Neural crest cell (in vitro differentiated cells): Measurements from ENCODE around the gene EGFL8. TPM values are rescaled to one million over a fixed set of nuclear protein-coding genes. Genes with fewer than 3 reads are reported as not detected.

Experiments
- DNase-seq: peaks from one replicate; pipeline ENCODE4 v3.0.0; 2021; ENCODE audit warnings: low read depth, mixed read lengths, low spot score
- H3K27ac Mint-ChIP-seq: one replicate; pipeline ENCODE4 v1.8.0; 2021; ENCODE audit warnings: mild to moderate bottlenecking, mixed read lengths; ENCODE audit not compliant: unreplicated experiment
- H3K27me3 Mint-ChIP-seq: 2 replicates; pipeline ENCODE4 v1.8.0; 2021; ENCODE audit warnings: low read depth, mild to moderate bottlenecking, mixed read lengths
- H3K36me3 Mint-ChIP-seq: 2 replicates; pipeline ENCODE4 v1.8.0; 2021; ENCODE audit warnings: low read depth, mild to moderate bottlenecking, mixed read lengths
- H3K4me1 Mint-ChIP-seq: 2 replicates; pipeline ENCODE4 v1.8.0; 2021; ENCODE audit warnings: mixed read lengths
- H3K4me3 Mint-ChIP-seq: one replicate; pipeline ENCODE4 v1.8.0; 2021; ENCODE audit warnings: mild to moderate bottlenecking, mixed read lengths
- H3K9me3 Mint-ChIP-seq: 2 replicates; pipeline ENCODE4 v1.8.0; 2021; ENCODE audit warnings: mixed read lengths
- total RNA-seq: library from RNA; stranded (reverse); gene quantifications from 2 replicates; pipeline ENCODE4 v1.2.1, GENCODE V29; 2021
- TF ChIP-seq, protein P1 (sequence below): fragments of 200-600 bp; sonication (generic); conservative IDR thresholded peaks from 2 replicates; pipeline ENCODE4 v1.5.0; 2021; ENCODE audit warnings: antibody characterized with exemption, mild to moderate bottlenecking

EGFL8 gene
- total RNA-seq, 1 donor from 2014 or later, result 44.0 TPM

DNA sequence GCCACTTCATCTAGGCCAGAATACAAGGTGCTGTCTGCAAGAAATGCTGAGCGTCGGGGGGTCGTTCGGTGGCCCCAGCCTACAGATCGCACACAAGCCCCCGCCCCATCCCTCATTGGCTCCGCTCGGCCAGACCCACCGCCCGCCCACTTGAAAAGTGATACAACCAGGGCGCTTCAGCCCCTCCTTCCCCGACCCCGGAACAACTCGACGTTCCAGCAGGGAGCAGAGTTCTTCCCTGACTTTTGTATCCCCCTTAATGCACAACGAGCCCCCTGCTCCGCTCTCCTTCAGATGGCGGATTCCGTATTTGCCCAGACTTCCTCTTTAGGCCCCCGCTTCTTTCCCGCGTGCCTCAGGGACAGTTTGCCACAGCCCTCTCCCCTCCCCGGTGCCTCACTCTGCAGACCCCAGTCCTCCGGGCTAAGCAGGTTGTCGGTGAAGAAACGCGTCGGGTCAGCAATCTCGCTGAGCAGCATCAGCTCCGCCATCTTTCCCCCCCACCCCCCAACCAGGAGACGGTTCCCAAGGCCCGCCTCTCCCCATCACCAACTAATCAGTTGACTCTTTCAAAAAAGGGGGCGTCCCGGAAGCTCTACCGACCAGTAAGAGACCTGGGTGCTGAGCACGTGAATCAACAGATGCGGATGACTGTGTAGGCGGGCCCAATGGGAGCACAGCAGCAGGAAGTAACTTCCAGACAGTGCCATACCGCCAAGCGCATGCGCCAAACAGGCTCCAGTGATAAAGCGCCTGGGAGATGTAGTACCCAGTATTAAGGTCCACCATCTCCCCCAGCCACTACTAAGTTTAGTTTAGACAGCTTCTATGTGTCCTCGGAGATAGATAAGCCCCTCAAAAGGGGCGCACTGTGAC lies 36.4 kb upstream of the EGFL8 start, which contains the start of gene ATF6B:
TSS of gene ATF6B (minus strand) at position 530 of the 876 bp plus-strand sequence. CDS start at position 491, 39 bp downstream.
- peaks cover 2% of the 10 kb centered on the region for H3K9me3 Mint-ChIP-seq
- peaks cover 8% of the 10 kb centered on the region for H3K36me3 Mint-ChIP-seq
- H3K27me3 Mint-ChIP-seq, result peaks cover 2% of the 10 kb centered on the region
- H3K4me1 Mint-ChIP-seq, result peaks cover 45% of the 10 kb centered on the region
- H3K4me3 Mint-ChIP-seq, result peak within 1 kb of the TSS; percentile 99
- H3K27ac Mint-ChIP-seq, result peak within 1 kb of the TSS; percentile 99
- TF ChIP-seq, protein P1, sequence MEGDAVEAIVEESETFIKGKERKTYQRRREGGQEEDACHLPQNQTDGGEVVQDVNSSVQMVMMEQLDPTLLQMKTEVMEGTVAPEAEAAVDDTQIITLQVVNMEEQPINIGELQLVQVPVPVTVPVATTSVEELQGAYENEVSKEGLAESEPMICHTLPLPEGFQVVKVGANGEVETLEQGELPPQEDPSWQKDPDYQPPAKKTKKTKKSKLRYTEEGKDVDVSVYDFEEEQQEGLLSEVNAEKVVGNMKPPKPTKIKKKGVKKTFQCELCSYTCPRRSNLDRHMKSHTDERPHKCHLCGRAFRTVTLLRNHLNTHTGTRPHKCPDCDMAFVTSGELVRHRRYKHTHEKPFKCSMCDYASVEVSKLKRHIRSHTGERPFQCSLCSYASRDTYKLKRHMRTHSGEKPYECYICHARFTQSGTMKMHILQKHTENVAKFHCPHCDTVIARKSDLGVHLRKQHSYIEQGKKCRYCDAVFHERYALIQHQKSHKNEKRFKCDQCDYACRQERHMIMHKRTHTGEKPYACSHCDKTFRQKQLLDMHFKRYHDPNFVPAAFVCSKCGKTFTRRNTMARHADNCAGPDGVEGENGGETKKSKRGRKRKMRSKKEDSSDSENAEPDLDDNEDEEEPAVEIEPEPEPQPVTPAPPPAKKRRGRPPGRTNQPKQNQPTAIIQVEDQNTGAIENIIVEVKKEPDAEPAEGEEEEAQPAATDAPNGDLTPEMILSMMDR, result no peak
- DNase-seq, result peak; percentile 88

DNA sequence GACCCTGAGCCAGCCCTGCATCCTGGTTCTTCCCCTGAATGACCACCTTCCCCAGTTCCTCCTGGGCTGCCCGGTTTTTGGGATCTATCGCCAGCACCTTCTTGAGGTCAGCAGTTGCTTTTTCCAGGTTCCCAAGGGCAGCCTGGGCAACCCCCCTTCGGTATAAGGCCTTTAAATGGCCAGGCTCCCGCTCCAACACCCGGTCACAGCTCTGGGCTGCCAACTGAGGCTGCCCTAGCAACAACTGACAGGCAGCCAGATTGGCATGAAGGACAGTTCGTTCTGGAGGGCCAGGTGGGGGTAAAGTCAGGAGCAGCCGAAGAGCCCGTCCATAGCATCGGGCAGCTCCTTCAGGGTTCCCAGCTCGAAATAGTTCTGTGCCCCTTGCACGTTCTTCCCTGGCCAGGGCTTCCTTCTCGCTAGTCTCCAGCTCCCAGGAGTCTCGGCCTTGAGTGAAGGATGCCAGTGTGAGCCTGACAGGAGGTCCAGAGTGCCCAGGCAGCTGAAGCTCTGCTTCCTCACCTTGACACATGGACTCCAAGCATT lies 35.6 kb upstream of the EGFL8 start:
- Mint-ChIP-seq H3K27ac (no peak overlapping the region), H3K27me3 (peaks cover 2% of the 10 kb centered on the region), H3K4me3 (peak overlapping the region; percentile 99), H3K9me3 (peaks cover 2% of the 10 kb centered on the region), H3K36me3 (peaks cover 8% of the 10 kb centered on the region), H3K4me1 (peaks cover 45% of the 10 kb centered on the region)
- DNase-seq, result no peak
- TF ChIP-seq, protein P1, result no peak

DNA sequence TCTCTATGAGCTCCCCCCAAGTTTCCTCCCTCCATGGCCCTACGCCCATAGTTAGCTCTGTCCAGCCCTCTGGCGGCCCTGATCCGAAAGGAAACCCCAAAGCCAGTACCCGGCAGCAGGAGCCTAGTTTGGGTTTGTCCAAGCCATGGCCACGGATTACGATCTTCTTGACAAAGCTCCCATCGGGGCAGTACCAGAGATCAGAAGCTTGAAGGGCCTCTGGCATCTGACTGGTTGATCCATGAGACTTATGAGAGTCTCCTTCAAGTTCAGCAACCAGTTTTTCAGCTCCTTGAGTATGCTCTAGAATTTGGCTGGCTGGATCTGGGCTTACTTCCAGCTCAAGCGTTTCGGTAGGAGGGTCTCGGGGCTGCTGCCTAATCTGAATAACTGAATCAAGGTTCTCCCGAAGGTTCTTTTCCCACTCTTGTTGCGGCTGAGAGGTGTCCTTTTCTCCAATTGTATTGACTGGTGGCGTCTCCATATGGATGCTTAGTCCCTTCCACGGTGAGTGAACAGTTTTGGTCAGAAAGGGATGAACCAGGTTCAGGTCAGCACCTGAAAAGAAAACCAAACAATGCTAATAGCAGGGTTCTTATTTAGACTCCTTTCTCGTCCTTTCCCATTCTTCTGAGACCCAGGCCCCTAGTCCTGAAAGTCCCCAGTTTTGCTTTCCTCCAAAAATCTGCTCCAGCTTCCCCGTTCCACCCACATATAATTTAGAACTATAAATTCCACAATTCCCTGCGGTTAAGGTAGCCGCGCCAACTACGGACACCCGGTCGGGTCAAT lies 34.9 kb upstream of the EGFL8 start:
- peaks cover 2% of the 10 kb centered on the region for H3K27me3 Mint-ChIP-seq
- H3K4me3 Mint-ChIP-seq, result peak overlapping the region; percentile 93
- H3K27ac Mint-ChIP-seq, result peak overlapping the region; percentile 95
- TF ChIP-seq, protein P1, result no peak
- DNase-seq, result no peak
- peaks cover 2% of the 10 kb centered on the region for H3K9me3 Mint-ChIP-seq
- H3K36me3 Mint-ChIP-seq, result peaks cover 3% of the 10 kb centered on the region
- peaks cover 45% of the 10 kb centered on the region for H3K4me1 Mint-ChIP-seq

DNA sequence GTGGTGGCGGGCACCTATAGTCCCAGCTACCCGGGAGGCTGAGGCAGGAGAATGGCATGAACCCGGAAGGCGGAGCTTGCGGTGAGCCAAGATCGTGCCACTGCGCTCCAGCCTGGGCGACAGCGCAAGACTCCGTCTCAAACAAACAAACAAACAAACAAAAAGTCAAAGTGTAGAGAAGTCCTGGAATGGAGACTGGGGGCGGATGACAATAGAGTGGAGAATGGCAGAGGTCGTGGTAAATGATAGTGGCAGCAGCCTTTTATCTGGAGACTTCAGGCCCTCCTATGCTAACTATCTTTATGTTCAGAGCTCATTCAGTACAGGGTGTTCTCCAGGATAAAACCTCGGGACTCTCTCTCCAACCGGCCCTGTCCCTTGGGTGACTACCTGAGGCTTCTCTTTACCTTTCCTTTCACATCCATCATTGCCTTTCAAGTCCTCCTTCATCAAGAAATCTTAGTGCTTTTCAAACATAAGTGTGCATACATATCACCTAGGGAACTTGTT lies 32.9 kb upstream of the EGFL8 start:
- Mint-ChIP-seq H3K9me3 (peaks cover 2% of the 10 kb centered on the region), H3K27me3 (peaks cover 6% of the 10 kb centered on the region), H3K4me1 (peaks cover 38% of the 10 kb centered on the region), H3K27ac (no peak overlapping the region), H3K36me3 (no peaks in the 10 kb centered on the region), H3K4me3 (peak overlapping the region; percentile 76)
- TF ChIP-seq, protein P1, result no peak
- no peak for DNase-seq

DNA sequence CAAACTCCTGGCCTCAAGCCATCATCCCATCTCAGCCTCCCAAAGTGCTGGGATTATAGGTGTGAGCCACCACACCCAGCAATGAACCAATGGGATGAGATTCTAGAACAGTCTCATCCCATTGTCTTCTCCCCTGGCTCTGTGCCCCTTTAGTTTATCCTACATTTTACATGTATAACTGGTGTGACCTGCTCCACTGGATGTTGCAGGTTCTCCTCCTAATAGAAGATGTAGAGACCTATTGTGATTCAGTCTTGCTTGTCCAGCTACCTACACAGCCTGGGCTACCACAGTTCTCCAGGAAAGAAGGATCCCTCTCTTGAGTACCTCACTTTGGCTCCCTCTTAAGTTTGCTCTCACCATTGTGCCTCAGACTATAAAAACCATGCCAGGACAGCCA lies 32.3 kb upstream of the EGFL8 start:
- Mint-ChIP-seq H3K4me1 (peaks cover 32% of the 10 kb centered on the region), H3K9me3 (peaks cover 2% of the 10 kb centered on the region), H3K27ac (no peak overlapping the region), H3K4me3 (peak overlapping the region; percentile 2), H3K27me3 (peaks cover 6% of the 10 kb centered on the region), H3K36me3 (no peaks in the 10 kb centered on the region)
- TF ChIP-seq, protein P1, result no peak
- no peak for DNase-seq
